GM21381 (cell line): Measurements from ENCODE around the gene STX17.
A peak's percentile ranks its signal among the peaks of the same experiment; 100 is the strongest.

ENCODE experiments used
- ATAC-seq: cut with Tn5 transposase; IDR thresholded peaks from one replicate; pipeline ENCODE4 v1.9.1; 2021; ENCODE audit warnings: mild to moderate bottlenecking, moderate library complexity; ENCODE audit not compliant: unreplicated experiment

Gene STX17

DNA sequence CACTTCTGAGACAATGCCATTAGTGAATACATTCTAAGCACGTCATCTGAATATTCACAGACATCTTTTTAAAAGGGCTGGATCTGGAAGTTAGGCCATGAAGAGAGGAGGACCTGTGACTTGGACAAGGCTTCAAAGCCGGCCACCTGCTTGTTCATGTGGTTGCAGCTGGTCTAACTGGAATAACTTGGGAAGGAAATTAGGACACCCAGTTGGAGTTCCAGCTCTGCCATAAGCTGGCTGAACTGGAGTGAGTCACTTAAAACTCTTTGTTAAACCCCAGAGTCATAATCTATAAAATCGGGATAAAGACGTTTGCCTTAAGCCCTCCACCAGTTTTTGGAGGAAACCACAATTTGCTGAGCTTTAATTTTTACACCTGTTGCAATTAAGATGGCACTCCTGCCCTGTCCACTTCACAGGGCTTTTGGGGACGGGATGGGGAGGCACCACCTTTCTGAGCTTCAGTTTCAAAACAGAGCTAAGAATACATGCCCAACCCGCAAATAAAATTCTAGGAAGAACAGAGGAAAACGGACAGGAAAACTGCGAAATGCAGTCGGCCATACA lies 536 bp upstream of the STX17 start:
- ATAC-seq, result peak; percentile 2

DNA sequence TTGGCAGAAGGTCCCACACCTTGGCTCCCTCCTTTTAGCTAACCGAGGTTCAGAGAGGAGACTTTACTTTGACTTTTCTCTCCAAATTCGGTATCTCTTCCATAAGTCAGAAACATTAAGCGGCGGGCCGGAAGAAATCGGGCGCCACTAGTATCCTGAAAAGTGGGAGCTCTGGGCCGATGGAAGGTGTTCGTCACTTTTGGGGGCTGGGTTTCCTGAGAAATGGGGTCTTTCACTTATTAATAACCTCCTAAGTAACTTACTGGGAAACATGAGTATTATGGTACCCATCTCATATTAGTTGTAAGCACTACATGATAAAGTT lies 716 bp downstream of the STX17 start:
- no peak for ATAC-seq

DNA sequence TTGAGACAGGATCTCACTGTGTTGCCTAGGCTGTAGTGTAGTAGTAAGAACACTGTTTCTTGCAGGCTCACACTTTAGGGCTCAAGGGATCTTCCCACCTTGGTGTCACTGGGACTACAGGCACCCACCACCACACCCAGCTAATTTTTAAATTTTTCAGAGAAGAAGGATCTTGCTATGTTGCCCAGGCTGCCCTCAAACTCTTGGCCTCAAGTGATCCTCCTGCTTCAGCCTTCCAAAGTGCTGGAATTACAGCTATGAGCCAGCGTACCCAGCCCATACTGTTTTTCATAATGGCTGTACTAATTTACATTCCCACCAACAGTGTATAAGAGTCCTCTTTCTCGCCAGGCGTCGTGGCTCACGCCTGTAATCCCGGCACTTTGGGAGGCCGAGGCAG lies 5.1 kb downstream of the STX17 start:
- no peak for ATAC-seq

DNA sequence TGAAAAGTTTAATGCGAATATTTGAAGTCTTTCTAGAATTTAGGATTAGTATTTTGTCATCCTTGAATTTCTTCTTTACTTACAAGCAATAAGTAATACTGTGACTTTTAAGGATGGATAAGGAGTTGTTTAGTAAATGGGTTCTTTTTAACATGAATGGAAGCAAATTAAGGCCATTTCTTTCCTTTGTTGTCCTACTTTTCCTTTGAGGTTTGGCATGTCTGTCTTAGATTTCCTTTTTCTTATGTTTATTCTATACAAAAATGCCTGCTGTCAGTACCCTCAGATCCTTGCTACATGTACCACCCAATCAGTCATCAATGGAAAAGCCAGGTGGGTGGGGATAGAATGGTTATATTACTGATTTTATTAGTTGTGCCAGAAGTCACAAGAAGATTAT lies 10.2 kb downstream of the STX17 start:
- ATAC-seq, result no peak

DNA sequence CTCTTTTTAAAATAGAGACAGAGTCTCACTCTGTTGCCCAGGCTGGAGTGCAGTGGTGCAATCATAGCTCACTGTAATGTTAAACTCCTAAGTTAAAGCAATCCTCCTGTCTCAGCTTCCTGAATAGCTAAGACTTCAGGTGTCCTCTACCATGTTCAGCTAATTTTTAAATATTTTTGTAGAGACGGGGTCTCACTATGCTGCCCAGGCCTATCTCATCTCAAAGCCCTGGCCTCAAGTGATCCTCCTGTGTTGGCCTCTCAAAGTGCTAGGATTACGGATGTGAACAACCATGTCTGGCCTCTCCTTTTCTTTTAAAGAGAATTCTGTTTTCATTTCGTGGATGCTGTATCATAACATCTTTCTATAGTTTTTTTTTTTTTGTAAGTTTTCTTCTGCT lies 11.7 kb downstream of the STX17 start:
- no peak for ATAC-seq

DNA sequence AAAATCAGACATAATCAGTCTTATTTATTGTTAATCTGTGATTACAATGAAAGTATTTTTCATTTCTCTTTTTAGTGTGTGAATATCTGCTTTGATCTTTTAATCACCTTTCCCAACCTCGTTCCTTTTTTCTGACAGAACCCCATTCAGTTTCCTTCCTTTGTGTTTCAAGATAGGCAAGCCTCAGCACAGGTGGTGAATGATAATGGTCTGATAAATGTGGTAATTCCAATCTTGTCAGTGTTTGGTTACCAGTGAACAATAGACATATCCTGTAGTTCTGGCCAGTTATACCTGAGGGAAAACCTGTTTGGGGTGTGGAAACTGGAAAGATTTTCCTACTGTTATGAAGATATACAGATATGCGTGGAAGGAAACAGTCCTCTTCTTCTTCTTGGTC lies 13.5 kb downstream of the STX17 start:
- no peak for ATAC-seq

DNA sequence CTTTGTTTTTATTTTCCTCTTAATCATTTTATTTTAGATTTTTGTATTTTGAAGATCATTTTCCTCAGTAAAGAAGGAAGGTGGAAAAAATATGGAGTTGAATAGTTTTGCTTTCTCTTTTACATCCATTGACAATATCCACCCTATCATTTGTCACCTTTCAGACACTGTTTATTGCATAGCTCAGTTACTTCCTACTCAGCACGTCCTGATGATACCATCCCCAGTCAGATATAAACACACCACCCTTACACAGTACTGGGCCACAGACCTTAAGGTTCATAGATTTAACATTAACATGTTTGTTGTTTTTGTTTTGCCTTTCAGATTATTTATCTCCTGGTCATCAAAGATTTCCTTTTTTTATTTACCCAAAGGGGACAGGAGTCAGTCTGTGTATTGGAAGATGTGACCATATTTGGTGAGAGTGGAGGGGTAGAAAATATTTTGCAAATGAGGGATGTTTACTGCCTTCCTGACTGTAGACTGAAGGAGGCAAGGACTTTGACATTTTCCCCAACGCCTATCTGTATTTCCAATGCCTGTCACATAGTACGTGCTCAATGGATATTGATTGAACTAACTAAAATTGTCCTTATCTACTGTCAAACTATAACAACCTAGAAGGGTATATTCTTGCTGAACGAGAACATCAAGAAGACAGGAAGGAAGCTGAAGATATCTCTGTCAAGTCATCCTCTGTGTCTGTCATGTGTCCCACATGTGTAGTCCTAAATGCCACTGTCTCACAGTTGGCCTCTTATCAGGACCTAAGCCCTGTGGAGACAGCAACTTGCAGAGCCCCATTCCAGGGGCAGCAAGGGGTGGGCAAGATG lies 15.6 kb downstream of the STX17 start:
- ATAC-seq, result no peak

DNA sequence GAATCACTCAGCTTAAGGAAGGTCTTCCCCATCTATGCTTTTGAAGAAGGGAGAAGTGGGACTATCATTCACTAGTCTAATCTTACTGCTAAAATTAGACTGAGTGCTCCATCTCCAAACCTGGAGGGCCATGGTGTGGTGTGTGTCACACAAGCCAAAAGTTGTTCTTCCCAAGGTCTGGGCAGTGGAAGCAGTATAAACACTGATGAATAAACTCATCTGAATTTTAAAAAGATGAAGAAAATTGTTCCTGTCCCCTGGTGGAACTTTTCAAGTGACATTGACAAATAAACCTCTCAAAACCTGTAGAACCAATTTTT lies 16.2 kb downstream of the STX17 start:
- ATAC-seq, result no peak

DNA sequence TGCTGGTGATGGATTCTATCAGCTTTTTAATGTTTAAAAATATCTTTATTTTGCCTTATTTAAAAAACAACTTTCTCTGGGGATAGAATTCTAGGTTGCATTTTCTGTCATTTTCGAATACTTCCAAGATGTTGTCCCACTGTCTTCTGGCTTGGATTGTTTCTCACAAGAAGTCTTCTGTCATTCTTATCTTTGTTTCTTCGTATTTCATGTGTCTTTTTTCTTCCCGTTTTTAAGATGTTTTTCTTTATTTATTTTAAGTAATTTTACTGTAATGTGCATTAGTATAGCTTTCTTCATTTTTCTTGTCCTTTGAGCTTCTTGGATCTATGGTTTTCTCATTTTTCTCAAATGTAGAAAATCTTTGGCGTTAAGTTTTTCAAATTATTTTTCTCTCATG lies 19.1 kb downstream of the STX17 start:
- ATAC-seq, result no peak

DNA sequence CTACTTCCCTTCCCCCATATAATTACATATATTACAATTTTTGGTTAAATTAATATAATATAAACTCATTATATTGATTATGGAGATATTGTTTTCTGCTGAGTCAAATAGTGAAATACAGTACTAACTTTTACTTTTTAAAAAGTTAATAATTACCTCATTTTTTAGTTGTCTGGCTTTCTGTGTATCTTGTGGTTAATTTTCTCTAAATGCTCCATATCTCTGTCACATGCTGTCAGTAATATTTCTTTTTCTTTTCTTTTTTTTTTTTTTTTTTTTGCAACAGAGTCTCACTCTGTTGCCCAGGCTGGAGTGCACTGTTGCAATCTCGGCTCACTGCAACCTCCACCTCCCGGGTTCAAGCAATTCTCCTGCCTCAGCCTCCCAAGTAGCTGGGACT lies 23.2 kb downstream of the STX17 start:
- ATAC-seq, result no peak

DNA sequence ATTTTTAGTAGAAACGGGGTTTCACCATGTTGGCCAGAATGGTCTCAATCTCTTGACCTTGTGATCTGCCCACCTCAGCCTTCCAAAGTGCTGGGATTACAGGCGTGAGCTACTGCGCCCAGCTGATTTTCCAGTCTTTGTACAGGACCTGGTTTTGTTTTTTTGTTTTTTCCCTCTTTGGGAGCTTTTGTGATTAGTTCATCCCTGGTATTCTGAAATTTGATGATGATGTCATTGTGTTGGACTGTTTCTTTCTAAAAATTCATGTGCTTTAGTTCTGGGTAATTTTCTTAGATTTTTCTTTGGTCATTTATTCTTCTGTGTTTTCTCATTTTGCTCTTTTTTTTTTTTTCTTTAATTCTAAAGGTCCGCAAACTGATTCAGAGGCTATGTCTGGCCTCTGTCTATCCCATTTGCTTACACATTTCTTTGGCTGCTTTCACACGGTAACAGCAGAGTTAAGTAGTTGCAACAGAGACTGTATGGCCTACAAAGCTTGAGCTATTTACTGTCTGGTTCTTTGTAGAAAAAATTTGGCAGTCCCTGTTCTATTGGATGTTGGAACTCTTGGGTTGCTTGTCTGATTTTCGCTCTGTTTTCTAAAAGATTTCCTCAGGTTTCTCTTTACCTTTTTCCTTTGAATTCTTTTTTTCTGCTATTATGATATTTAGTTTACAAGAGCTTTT lies 24.8 kb downstream of the STX17 start:
- ATAC-seq, result no peak

DNA sequence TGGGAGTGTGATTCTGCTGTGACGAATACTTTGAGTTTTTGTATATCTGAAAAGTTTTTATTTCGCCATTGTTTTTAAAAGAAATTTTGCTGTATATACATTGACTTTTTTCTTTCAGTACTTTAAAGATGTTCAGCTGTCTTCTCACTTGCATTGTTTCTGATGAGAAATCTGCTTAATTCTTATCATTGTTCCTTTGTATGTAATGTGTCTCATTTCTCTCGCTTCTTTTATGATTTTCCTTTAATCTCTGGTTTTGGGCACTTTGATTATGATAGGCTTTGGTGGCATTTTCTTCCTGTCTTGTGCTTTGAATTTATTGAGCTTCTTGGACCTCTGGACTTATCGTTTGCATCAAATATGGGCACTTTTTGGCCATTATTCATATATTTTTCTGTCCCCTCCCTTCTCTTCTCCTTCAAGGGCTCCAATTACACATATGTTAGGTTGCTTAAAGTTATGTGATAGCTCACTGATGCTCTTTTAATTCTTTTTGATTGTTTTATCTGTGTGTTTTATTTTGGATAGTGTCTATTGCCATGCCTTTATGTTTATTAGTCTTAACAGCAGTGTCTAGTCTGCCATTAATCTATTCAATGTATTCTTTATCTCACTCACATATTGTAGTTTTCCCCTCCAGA lies 30.6 kb downstream of the STX17 start:
- no peak for ATAC-seq

DNA sequence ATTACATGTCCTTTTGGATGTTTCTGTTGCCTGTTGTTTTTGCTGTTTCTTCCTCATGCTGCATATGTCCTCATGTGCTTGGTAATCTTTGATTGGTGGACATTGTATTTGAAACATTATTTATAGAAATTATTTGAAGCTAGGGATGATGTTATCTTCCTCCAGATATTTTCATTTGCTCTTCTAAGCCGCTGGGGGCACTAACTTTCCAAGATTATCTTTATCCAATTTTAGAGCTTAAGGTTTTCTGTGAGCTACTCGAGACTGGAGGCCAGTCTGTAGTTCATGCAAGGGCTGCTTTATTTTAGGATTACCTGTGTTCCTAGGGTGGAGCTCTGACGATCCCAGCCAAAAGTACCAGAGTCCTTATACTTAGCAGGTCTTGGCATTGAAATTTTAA lies 40.9 kb downstream of the STX17 start:
- ATAC-seq, result no peak

DNA sequence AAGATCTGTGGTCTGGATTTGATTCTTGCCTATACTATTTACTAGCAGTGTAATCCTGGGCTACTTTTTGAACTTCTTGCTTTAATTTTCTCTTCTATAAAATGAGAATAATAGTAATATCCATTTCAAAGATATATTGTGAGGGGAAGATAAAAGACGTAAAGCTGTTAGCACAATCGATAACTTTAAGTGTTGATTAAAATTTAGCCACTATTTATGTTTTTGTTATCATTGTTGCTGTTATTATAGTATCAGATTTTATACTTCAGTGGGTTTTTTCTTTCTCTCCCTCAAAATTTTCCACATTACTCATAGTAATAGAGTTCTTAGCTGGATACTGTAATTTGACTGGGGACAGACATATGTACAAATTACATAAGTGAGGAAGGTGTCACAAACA lies 42.0 kb downstream of the STX17 start:
- ATAC-seq, result no peak

DNA sequence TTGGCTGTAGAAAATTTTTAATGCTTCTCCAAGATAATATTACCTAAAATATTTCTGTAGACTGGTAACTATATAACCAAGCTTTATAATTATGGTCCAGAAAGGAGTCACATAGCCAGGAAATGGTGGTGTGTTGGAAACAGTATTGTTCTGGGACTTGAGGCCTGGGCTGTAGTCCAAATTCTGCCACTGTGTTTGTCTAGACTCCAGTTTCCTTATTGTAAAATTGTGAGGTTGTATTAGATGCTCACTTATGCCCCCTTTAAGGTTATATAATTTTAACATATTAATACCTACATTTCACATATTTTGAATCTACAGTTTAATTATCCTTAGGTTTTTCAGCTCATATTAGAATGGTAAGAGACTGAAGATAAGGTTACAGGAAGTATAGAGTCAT lies 42.4 kb downstream of the STX17 start:
- no peak for ATAC-seq

DNA sequence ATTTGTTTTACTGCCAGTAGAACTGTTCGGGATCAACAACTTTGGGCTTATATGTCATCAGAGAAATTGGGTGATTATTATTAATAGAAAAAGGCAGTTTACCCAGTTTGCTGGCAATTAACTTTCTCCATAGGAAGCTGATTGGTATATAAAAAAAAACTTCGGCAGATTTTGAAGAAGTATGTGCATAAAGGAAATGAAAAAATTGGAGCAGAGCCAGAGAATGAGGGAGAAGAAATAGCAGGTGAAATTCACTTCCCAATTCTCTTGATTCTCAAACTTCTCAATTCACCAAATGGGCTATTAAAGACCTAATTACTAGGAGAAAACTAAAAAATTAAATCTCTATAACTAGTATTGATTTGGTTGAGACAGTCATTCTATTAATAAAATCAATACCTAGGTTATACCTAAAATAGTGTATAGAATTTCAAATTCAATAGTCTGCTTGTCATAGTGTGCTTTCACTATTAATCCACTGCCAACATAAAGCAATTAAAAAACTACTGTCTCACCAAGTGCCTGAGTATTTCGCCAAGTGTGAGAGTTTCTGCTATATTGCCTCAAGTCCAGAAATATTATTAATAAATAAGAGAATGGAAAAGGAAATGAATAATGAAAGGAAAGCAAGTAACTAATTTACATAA lies 47.5 kb downstream of the STX17 start:
- ATAC-seq, result no peak

DNA sequence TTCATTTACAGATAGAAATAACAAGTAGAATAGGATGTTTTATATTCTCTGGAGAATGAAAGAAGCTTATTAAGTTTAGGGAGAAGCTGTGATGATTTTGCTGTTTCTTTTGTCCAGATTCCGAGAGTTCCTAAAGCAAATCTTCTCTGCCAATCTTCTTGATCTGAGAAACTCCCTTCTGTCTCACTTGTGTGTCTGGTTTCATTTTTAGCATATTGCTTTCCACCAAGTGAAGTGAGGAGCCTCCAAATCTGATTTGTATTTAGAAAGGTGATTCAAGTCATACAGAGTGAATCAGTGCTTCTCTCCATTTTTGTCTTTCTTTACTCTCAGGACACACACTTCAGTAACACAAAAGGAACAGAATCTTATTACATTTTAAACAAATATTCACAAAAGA lies 48.4 kb downstream of the STX17 start:
- ATAC-seq, result peak; percentile 69

DNA sequence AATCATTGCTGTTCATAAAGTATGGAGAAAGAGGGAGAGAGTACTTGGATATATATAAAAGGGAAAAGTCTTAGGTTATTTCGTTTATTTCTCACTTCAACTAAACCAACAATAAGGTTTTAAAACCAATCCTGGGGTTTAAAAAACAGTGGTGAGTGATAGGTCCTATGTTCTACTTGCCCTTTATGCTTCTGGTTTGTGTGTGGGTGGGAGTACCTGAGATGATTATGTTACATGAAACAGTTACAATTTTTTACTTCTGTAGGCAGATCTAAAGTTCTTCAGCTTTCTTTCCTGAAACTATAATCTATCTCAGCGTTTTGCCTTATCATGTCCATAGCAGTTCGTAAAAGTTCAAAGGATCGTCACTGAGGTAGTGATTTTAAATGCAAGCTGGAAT lies 49.2 kb downstream of the STX17 start:
- ATAC-seq, result no peak

DNA sequence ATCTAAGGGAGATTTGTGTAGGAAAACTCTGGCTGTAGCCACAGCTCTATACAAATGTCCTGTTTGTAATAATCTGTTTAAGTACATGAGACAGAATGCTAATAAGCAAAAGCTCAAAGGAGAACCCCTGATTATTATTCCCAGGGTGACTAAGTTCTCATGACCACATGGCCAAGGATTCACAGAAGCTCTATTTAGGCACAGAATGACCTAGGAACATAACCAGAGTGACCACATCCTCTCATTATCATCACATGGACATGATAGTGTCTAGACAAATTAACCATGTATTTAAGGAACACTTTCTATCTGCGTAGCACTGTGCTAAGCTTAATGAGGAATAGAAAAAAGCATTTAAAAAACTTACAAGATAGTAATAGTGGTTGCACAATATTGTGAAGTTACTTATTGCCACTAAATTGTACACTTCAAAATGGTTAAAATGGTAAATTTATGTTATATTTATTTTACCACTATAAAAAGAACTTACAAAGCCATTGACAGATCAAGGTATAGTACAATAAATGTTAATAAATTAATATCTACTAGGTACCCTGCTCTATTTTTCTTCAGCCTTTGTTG lies 56.3 kb downstream of the STX17 start:
- ATAC-seq, result no peak

DNA sequence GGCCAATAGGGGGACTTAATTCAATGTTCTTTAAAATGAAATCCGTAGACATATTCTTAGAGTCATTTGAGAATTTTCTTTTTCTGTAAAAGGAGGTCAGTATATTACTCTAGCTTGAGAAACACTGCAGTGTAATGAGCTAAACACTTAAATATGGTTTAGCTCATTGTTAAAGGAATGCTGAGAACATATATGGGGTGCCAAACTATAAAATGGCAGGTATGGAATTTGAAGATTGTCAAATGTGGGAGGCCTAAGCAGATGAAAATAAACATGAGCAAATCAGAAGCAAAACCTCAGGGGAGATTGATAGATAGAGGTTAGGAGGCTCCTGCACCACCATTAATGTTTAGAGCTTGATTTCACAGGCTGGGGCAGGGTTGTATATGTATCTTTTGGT lies 57.9 kb downstream of the STX17 start:
- ATAC-seq, result no peak

DNA sequence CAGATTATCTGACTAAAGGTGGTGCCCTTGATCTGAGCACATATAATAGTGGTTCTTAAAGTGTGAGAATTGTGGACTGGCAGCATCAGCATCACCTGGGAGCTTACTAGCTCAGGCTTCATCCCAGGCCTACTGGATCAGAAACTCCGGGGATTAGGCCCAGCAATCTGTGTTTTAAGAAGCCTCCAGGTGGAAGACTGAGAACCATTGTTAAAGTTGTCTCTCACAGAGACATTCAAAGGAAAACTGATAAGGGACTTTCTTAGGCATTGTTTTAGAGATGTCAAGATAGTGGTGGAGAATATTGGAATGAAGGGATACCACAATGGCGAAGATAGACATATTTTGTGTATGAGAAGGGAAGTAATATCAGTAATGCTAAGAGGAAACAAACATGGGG lies 59.5 kb downstream of the STX17 start:
- no peak for ATAC-seq
